Endothelial cell of umbilical vein (primary cell): ENCODE measurements around the gene BPIFA3. TPM values are rescaled to one million over a fixed set of nuclear protein-coding genes. Genes with fewer than 3 reads are reported as not detected.

Experiments used
- BruUV-seq: library from RNA; stranded (reverse); fragments of 400-500 nt; replicated peaks from 2 replicates; lab custom pipeline; 2021; lab: Mats Ljungman, UMichigan
- CTCF ChIA-PET: fragments of 300-600, 350-600 bp; sonication (Branson Sonifier 250); formaldehyde crosslinking; loops from one replicate; lab custom pipeline; 2021; ENCODE audit warnings: antibody characterized with exemption, inconsistent platforms; lab: Charles Lee
- POLR2A ChIA-PET: fragments of 300-600, 350-600 bp; sonication (Branson Sonifier 250); formaldehyde crosslinking; loops from one replicate; lab custom pipeline; 2021; ENCODE audit warnings: antibody characterized with exemption, inconsistent platforms; lab: Charles Lee
- DNase-seq: peaks from one replicate; pipeline ENCODE4 v3.0.0-alpha.2; 2011; ENCODE audit warnings: low read depth, low spot score
- FAIRE-seq: peaks from 2 replicates; lab custom pipeline; 2011; peaks lifted over from hg19 to GRCh38; lab: Jason Lieb, UNC
- H2AFZ ChIP-seq: 2 replicates; pipeline ENCODE4 v1.6.0; 2012; ENCODE audit warnings: low read depth, low read length, control low read depth, inconsistent platforms
- H3K27ac ChIP-seq: 2 replicates; pipeline ENCODE4 v1.5.1; 2011; ENCODE audit warnings: low read depth, mild to moderate bottlenecking, control low read depth, low read length, moderate library complexity; ENCODE audit not compliant: insufficient read depth
- H3K27me3 ChIP-seq, 2 experiments: 2 replicates each; pipeline versions ENCODE4 v1.6.0 to v1.6.1; 2011; ENCODE audit warnings: low read length in 2 of 2, mixed read lengths in 1 of 2; ENCODE audit not compliant: control insufficient read depth in 2 of 2, insufficient read depth in 2 of 2
- H3K36me3 ChIP-seq, 2 experiments: 2 replicates in 1 of 2; 3 replicates in 1 of 2; pipeline ENCODE4 v1.5.1; 2011; ENCODE audit warnings: low read length in 2 of 2, mild to moderate bottlenecking in 1 of 2, moderate library complexity in 1 of 2; ENCODE audit not compliant: control insufficient read depth in 2 of 2, insufficient read depth in 2 of 2; ENCODE audit errors: extremely low read depth in 1 of 2
- H3K4me1 ChIP-seq: 3 replicates; pipeline ENCODE4 v1.5.1; 2011; ENCODE audit warnings: mild to moderate bottlenecking, low read length; ENCODE audit not compliant: control insufficient read depth, insufficient read depth; ENCODE audit errors: extremely low read depth
- H3K4me2 ChIP-seq: 2 replicates; pipeline ENCODE4 v1.6.1; 2011; ENCODE audit warnings: low read length, control low read depth, mixed read lengths; ENCODE audit not compliant: insufficient read depth
- H3K4me3 ChIP-seq, 3 experiments: fragments of 200-600 bp in 1 of 3; sonication (generic), shearing (Covaris generic) in 1 of 3; replicated peaks in 1 of 3; 2 replicates each; pipeline ENCODE4 v1.5.1; 2011 to 2016; ENCODE audit warnings: control low read depth in 3 of 3, low read length in 3 of 3, mild to moderate bottlenecking in 2 of 3, inconsistent platforms in 1 of 3, low read depth in 1 of 3, moderate library complexity in 1 of 3; ENCODE audit not compliant: insufficient read depth in 1 of 3
- H3K79me2 ChIP-seq: 2 replicates; pipeline ENCODE4 v1.6.0; 2012; ENCODE audit warnings: low read length, inconsistent platforms; ENCODE audit not compliant: control insufficient read depth, insufficient read depth
- H3K9ac ChIP-seq: replicated peaks from 2 replicates; pipeline ENCODE3; 2011; ENCODE audit warnings: low read length, control low read depth; ENCODE audit not compliant: insufficient read depth; ENCODE audit errors: extremely low read depth
- H3K9me1 ChIP-seq: replicated peaks from 3 replicates; pipeline ENCODE4 v1.6.0; 2011; ENCODE audit warnings: mild to moderate bottlenecking, low read length; ENCODE audit not compliant: control insufficient read depth, insufficient read depth; ENCODE audit errors: extremely low read depth
- H3K9me3 ChIP-seq: replicated peaks from 2 replicates; pipeline ENCODE4 v1.5.1; 2012; ENCODE audit warnings: low read length, inconsistent platforms; ENCODE audit not compliant: control insufficient read depth, insufficient read depth
- H4K20me1 ChIP-seq: replicated peaks from 2 replicates; pipeline ENCODE3; 2011; ENCODE audit warnings: mild to moderate bottlenecking, low read length; ENCODE audit not compliant: control insufficient read depth, insufficient read depth; ENCODE audit errors: extremely low read depth
- EZH2 ChIP-seq: IDR thresholded peaks from 2 replicates; pipeline ENCODE4 v1.6.1; 2012; ENCODE audit warnings: borderline replicate concordance, low read depth, mild to moderate bottlenecking, moderate library complexity, low read length, inconsistent platforms; ENCODE audit not compliant: severe bottlenecking
- FOS ChIP-seq: IDR thresholded peaks from 2 replicates; pipeline ENCODE4 v1.6.1; 2011; ENCODE audit warnings: mild to moderate bottlenecking, low read length, moderate library complexity, borderline replicate concordance; ENCODE audit not compliant: insufficient read depth
- JUN ChIP-seq: IDR thresholded peaks from 2 replicates; pipeline ENCODE4 v1.6.1; 2011; ENCODE audit warnings: borderline replicate concordance, low read depth; ENCODE audit not compliant: insufficient read length, insufficient read depth
- MAX ChIP-seq: IDR thresholded peaks from 2 replicates; pipeline ENCODE4 v1.6.1; 2011; ENCODE audit not compliant: insufficient read depth, insufficient read length
- MYC ChIP-seq: IDR thresholded peaks from one replicate; pipeline ENCODE4 v1.6.1; 2011; ENCODE audit warnings: mild to moderate bottlenecking, low read depth, low read length
- POLR2A ChIP-seq: IDR thresholded peaks from 2 replicates; pipeline ENCODE4 v1.6.1; 2012; ENCODE audit warnings: low read depth, mild to moderate bottlenecking, control low read depth, low read length
- POLR2AphosphoS5 ChIP-seq: IDR thresholded peaks from 2 replicates; pipeline ENCODE4 v1.6.1; 2012; ENCODE audit warnings: low read depth, mild to moderate bottlenecking, control low read depth, low read length, moderate library complexity; ENCODE audit not compliant: insufficient read depth
- dilution Hi-C: fragments of 300-500 bp; cut with MboI; formaldehyde crosslinking; loops from one replicate; pipeline ENCODE4 v1.15.0; 2019; ENCODE audit warnings: low sequenced_read_pairs; ENCODE audit not compliant: extremely low pct_ligation_motif_present
- intact Hi-C: fragments of 100-400 bp; cut with micrococcal nuclease; formaldehyde crosslinking; loops from one replicate; pipeline ENCODE4 v1.10.0; 2022
- polyA plus RNA-seq, 4 experiments: library from polyadenylated mRNA; depleted of rRNA in 3 of 4; stranded (reverse) in 3 of 4; unstranded in 1 of 4; fragments of >200 nt; gene quantifications; 2 replicates each; pipeline versions ENCODE4 v1.2.1 to v1.2.3, GENCODE V29; 2011 to 2012; ENCODE audit warnings: missing spikeins in 1 of 4
- total RNA-seq: library from RNA; stranded (reverse); gene quantifications from 2 replicates; pipeline ENCODE4 v1.2.3, GENCODE V29; 2021
- TF ChIP-seq, protein P1 (sequence below), 2 donors: IDR thresholded peaks; 1 replicate in 1 of 2; 2 replicates in 1 of 2; pipeline ENCODE4 v1.5.1; 2011; ENCODE audit warnings: low read length in 2 of 2, mild to moderate bottlenecking in 2 of 2, moderate library complexity in 2 of 2, control low read depth in 1 of 2, inconsistent platforms in 1 of 2, low read depth in 1 of 2; ENCODE audit not compliant: insufficient read depth in 1 of 2; ENCODE audit errors: extremely low read depth in 1 of 2

The BPIFA3 gene
- total and polyA plus RNA-seq, 2 donors (not counting 3 experiments of a cell fraction or from before 2014, with no cell fraction given) = not detected

DNA sequence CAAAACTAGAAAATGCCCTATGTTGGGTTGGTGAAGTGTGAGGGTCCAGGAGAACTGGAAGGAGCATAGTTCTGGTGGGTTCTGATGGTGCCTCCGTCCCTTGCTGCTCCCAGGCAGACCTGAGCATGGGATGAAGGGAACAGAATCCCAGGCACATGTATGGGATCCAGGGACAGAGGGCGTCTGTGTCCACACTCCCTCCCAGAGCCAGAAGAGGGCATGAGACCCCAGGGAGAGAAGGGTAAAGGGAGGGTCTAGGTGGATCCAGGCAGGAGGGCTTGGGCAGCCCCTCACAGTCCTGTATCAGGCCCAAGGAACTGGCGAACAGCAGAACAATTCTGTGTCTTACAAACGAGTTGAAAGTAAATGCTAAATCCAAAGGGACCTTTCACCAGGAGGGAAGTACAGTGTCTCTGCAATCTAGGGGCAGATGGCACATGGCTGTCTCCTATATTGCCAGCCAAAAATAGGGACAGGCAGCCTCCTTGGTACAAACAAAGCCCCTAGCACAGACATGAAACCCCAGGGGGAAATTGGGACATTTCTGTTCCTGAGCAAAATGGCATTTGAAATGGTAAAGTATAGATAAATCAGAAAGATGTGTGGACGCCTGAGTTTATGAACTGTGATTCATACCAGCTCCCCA lies 16.1 kb downstream of the BPIFA3 start:
- Histone ChIP-seq H2AFZ (no peak overlapping the region), H3K4me3 (no peak overlapping the region), H3K36me3 (no peaks in the 10 kb centered on the region), H3K9ac (no peak overlapping the region), H3K79me2 (no peaks in the 10 kb centered on the region), H4K20me1 (no peaks in the 10 kb centered on the region), H3K27me3 (peaks cover 0 to 1% of the 10 kb centered on the region in 2 experiments), H3K9me3 (no peaks in the 10 kb centered on the region), H3K27ac (no peak overlapping the region), H3K9me1 (no peaks in the 10 kb centered on the region), H3K4me2 (no peak overlapping the region), H3K4me1 (no peaks in the 10 kb centered on the region)
- no peak for TF ChIP-seq POLR2A
- CTCF ChIA-PET = no interaction called here
- BruUV-seq = no TSS peak
- FAIRE-seq = no peak
- POLR2A ChIA-PET = no interaction called here
- intact Hi-C loops = loop anchor here (2.0 kb wide), 1 partner anchor 66 kb away; no protein-coding TSS in a partner anchor
- DNase-seq = no peak
- dilution Hi-C loops = no loop called here

DNA sequence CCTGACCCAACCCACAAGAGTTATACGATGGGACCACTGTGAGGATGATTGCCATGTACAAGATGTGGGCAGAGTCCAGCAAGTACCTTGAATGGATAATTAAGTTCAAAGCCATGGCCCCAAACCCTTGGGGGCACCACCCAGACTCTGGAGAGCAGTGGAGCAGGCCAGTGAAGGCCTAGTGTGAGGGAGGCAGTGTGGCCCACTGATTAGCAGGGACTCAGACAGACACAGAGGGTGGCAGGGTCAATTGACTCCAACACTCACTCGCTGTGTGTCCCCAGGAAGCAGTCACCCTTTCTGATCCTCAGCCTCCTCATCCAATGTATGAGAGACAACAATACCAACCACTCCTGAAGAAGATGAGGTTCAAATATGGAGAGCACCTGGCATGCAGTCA lies 16.9 kb downstream of the BPIFA3 start:
- no TSS peak for BruUV-seq
- H3K27ac ChIP-seq = no peak overlapping the region
- ChIA-PET POLR2A (no interaction called here), CTCF (no interaction called here)
- intact Hi-C loops (no loop called here), dilution Hi-C loops (no loop called here)
- H3K9ac ChIP-seq = no peak overlapping the region
- H4K20me1 ChIP-seq = no peaks in the 10 kb centered on the region
- FAIRE-seq (no peak), DNase-seq (no peak)
- H3K9me1 ChIP-seq = no peaks in the 10 kb centered on the region
- no peaks in the 10 kb centered on the region for H3K36me3 ChIP-seq
- no peak overlapping the region for H2AFZ ChIP-seq
- no peaks in the 10 kb centered on the region for H3K9me3 ChIP-seq
- no peak for TF ChIP-seq MAX
- TF ChIP-seq POLR2A = no peak
- TF ChIP-seq FOS = no peak
- TF ChIP-seq JUN = no peak
- no peak for TF ChIP-seq MYC
- TF ChIP-seq EZH2 = no peak
- TF ChIP-seq POLR2AphosphoS5 = no peak
- TF ChIP-seq, protein P1, sequence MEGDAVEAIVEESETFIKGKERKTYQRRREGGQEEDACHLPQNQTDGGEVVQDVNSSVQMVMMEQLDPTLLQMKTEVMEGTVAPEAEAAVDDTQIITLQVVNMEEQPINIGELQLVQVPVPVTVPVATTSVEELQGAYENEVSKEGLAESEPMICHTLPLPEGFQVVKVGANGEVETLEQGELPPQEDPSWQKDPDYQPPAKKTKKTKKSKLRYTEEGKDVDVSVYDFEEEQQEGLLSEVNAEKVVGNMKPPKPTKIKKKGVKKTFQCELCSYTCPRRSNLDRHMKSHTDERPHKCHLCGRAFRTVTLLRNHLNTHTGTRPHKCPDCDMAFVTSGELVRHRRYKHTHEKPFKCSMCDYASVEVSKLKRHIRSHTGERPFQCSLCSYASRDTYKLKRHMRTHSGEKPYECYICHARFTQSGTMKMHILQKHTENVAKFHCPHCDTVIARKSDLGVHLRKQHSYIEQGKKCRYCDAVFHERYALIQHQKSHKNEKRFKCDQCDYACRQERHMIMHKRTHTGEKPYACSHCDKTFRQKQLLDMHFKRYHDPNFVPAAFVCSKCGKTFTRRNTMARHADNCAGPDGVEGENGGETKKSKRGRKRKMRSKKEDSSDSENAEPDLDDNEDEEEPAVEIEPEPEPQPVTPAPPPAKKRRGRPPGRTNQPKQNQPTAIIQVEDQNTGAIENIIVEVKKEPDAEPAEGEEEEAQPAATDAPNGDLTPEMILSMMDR (IDR thresholded peaks at IDR 0.05; ENCODE audit: extremely low read depth in 1 of 2, insufficient read depth in 1 of 2, low read depth in 1 of 2, low read length in 2 of 2) = no peak
- H3K4me2 ChIP-seq = no peak overlapping the region
- H3K4me1 ChIP-seq = no peaks in the 10 kb centered on the region
- no peaks in the 10 kb centered on the region for H3K27me3 ChIP-seq
- no peaks in the 10 kb centered on the region for H3K79me2 ChIP-seq
- no peak overlapping the region for H3K4me3 ChIP-seq
